HepG2 (cell line): ENCODE data around the gene VILL. TPM values are rescaled to one million over a fixed set of nuclear protein-coding genes. Genes with fewer than 3 reads are reported as not detected.

Source experiments
- ARID2 ChIP-seq: sonication (generic); formaldehyde crosslinking; IDR thresholded peaks from 2 replicates; pipeline ENCODE4 v1.8.1; 2022; ENCODE audit warnings: mild to moderate bottlenecking, missing genetic modification reagents, borderline replicate concordance
- CEBPG ChIP-seq: IDR thresholded peaks from 2 replicates; pipeline ENCODE4 v1.6.1; 2016
- ELK4 ChIP-seq: sonication (generic); formaldehyde crosslinking; IDR thresholded peaks from 2 replicates; pipeline ENCODE4 v1.9.0; 2021; ENCODE audit warnings: missing genetic modification reagents, borderline replicate concordance
- ETV5 ChIP-seq: IDR thresholded peaks from 2 replicates; pipeline ENCODE4 v1.6.1; 2018; ENCODE audit warnings: missing biosample characterization, missing genetic modification reagents, inconsistent platforms, borderline replicate concordance
- GLI4 ChIP-seq: sonication (generic); formaldehyde crosslinking; IDR thresholded peaks from 2 replicates; pipeline ENCODE4 v1.5.1; 2020; ENCODE audit warnings: missing genetic modification reagents, mild to moderate bottlenecking, moderate library complexity, borderline replicate concordance
- LBX2 ChIP-seq: sonication (generic); formaldehyde crosslinking; IDR thresholded peaks from 2 replicates; pipeline ENCODE4 v1.5.0; 2020; ENCODE audit warnings: missing genetic modification reagents, mild to moderate bottlenecking, borderline replicate concordance
- NFIC ChIP-seq: IDR thresholded peaks from 2 replicates; pipeline ENCODE4 v1.6.1; 2012; ENCODE audit warnings: mild to moderate bottlenecking, low read length, inconsistent platforms
- NR3C1 ChIP-seq: sonication (generic); formaldehyde crosslinking; IDR thresholded peaks from 2 replicates; pipeline ENCODE4 v1.4.0; 2020; ENCODE audit warnings: missing genetic modification reagents
- POLR2AphosphoS2 ChIP-seq: IDR thresholded peaks from 2 replicates; pipeline ENCODE4 v1.6.1; 2011; ENCODE audit warnings: low read depth, low read length, improper control_type of control experiment
- RERE ChIP-seq: IDR thresholded peaks from 2 replicates; pipeline ENCODE4 v1.6.1; 2016; ENCODE audit warnings: low read depth, missing genetic modification reagents, missing compliant biosample characterization
- SMYD3 ChIP-seq: sonication (generic); formaldehyde crosslinking; IDR thresholded peaks from 2 replicates; pipeline ENCODE4 v1.8.1; 2023; ENCODE audit warnings: mild to moderate bottlenecking, missing genetic modification reagents
- SOX13 ChIP-seq, 3 experiments: fragments of 450-650 bp in 1 of 3; sonication (generic) in 1 of 3; formaldehyde crosslinking in 1 of 3; IDR thresholded peaks in 2 of 3; conservative IDR thresholded peaks in 1 of 3; 2 replicates each; pipeline versions ENCODE4 v1.5.0 to v1.6.1; 2016 to 2020; ENCODE audit warnings: antibody characterized with exemption in 1 of 3, mild to moderate bottlenecking in 1 of 3, missing compliant biosample characterization in 1 of 3, missing genetic modification reagents in 1 of 3, moderate library complexity in 1 of 3
- SPEN ChIP-seq: sonication (generic); formaldehyde crosslinking; IDR thresholded peaks from 2 replicates; pipeline ENCODE4 v1.5.1; 2020; ENCODE audit warnings: low read depth, mild to moderate bottlenecking, missing genetic modification reagents
- UBTF ChIP-seq: sonication (generic); formaldehyde crosslinking; IDR thresholded peaks from 2 replicates; pipeline ENCODE4 v1.4.0; 2020; ENCODE audit warnings: mild to moderate bottlenecking, missing genetic modification reagents
- ZKSCAN1 ChIP-seq: fragments of 150-350 bp; IDR thresholded peaks from 2 replicates; pipeline ENCODE4 v1.6.1; 2014; ENCODE audit warnings: low read length
- ZNF224 ChIP-seq: sonication (generic); formaldehyde crosslinking; IDR thresholded peaks from 2 replicates; pipeline ENCODE4 v1.5.0; 2020; ENCODE audit warnings: mild to moderate bottlenecking, missing genetic modification reagents
- ZNF30 ChIP-seq: sonication (generic); formaldehyde crosslinking; IDR thresholded peaks from 2 replicates; pipeline ENCODE4 v1.5.0; 2020; ENCODE audit warnings: mild to moderate bottlenecking, missing genetic modification reagents
- ZNF326 ChIP-seq: sonication (generic); formaldehyde crosslinking; IDR thresholded peaks from 2 replicates; pipeline ENCODE4 v1.4.0; 2020; ENCODE audit warnings: missing genetic modification reagents, borderline replicate concordance
- ZNF510 ChIP-seq: sonication (generic); formaldehyde crosslinking; IDR thresholded peaks from 2 replicates; pipeline ENCODE4 v1.4.0; 2020; ENCODE audit warnings: low read depth, mild to moderate bottlenecking, missing genetic modification reagents
- polyA plus RNA-seq, 8 experiments: library from polyadenylated mRNA; depleted of rRNA in 3 of 8; stranded (reverse) in 7 of 8; unstranded in 1 of 8; fragments of >200 nt; fragmentation: Illumina TruSeq in 4 of 8; extraction: Trizol in 4 of 8; gene quantifications; 2 replicates each; pipeline versions ENCODE4 v1.2.1 to v1.2.3, GENCODE V29; 2011 to 2016; ENCODE audit warnings: low read depth in 4 of 8, missing spikeins in 1 of 8, mixed read lengths in 1 of 8; ENCODE audit not compliant: insufficient read depth in 1 of 8
- total RNA-seq, 5 experiments: library from RNA; depleted of rRNA; stranded (reverse); fragments of >200 nt; fragmentation: Illumina TruSeq; extraction: Trizol; gene quantifications; 2 replicates each; pipeline ENCODE4 v1.2.3, GENCODE V29; 2016; ENCODE audit warnings: low read depth in 1 of 5

The VILL gene
- total and polyA plus RNA-seq, 2 of the 13 experiments (the other 11 are each of a cell fraction or from before 2014, with no cell fraction given): 3.2 to 5.3 TPM

GRCh38 chr3:38005076-38006020 lies 14.8 kb downstream of the VILL start (continued):
- TF ChIP-seq ZNF30 (CRISPR knock-in tag): no peak
- TF ChIP-seq GLI4: no peak
- TF ChIP-seq CEBPG (CRISPR knock-in tag): no peak
- no peak for TF ChIP-seq ZNF224
- TF ChIP-seq NR3C1 (CRISPR knock-in tag): no peak
- TF ChIP-seq SOX13 (IDR thresholded peaks at IDR 0.05): no peak
- peak in 1 of 2 experiments; percentile 29; a peak in 1 of 4 replicates for TF ChIP-seq SOX13 (CRISPR knock-in tag; conservative IDR thresholded peaks at IDR 0.05 in 1 of 2, IDR thresholded peaks at IDR 0.05 in 1 of 2)
- no peak for TF ChIP-seq ZNF326 (CRISPR knock-in tag)
- TF ChIP-seq NFIC: no peak
- no peak for TF ChIP-seq POLR2AphosphoS2
- TF ChIP-seq LBX2 (CRISPR knock-in tag): no peak
- TF ChIP-seq ARID2 (CRISPR knock-in tag): no peak
- TF ChIP-seq ZKSCAN1: peak; percentile 89
- no peak for TF ChIP-seq ZNF510 (CRISPR knock-in tag)
- peak; percentile 38; the same call in 1 of the 2 replicates for TF ChIP-seq ETV5
- no peak for TF ChIP-seq UBTF (CRISPR knock-in tag)
- TF ChIP-seq ELK4 (CRISPR knock-in tag): no peak
- 0 out of 2 replicates have a peak, but pooled peaks have one; percentile 6 for TF ChIP-seq RERE (CRISPR knock-in tag)
- TF ChIP-seq SPEN (CRISPR knock-in tag): 0 out of 2 replicates have a peak, but pooled peaks have one; percentile 1
- no peak for TF ChIP-seq SMYD3 (CRISPR knock-in tag)
